ENCODE results near the gene SOHLH1.

Gene SOHLH1

DNA sequence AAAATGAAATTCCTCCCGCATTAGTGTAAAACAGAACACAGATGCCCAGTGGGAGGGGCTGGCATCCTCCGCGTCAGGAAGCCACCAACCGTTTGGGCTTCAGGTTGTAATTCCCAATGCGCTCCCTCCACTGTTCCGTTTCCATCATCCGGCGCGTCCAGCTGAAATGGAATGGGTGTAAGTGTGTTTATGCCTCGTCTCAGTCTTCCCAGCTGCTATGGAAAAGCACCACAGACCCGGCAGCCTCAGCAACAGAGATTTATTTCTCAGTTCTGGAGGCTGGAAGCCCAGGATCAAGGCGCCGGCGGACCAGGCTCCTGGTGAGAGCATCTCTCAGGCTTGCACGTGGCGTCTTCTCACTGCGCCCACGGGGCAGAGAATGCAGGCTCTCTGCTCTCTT, 23.1 kb upstream of the SOHLH1 start:
- no peak overlapping the region for H3K27ac ChIP-seq
- no peak for DNase-seq (ENCODE audit: low spot score)
- TF ChIP-seq, protein P1, sequence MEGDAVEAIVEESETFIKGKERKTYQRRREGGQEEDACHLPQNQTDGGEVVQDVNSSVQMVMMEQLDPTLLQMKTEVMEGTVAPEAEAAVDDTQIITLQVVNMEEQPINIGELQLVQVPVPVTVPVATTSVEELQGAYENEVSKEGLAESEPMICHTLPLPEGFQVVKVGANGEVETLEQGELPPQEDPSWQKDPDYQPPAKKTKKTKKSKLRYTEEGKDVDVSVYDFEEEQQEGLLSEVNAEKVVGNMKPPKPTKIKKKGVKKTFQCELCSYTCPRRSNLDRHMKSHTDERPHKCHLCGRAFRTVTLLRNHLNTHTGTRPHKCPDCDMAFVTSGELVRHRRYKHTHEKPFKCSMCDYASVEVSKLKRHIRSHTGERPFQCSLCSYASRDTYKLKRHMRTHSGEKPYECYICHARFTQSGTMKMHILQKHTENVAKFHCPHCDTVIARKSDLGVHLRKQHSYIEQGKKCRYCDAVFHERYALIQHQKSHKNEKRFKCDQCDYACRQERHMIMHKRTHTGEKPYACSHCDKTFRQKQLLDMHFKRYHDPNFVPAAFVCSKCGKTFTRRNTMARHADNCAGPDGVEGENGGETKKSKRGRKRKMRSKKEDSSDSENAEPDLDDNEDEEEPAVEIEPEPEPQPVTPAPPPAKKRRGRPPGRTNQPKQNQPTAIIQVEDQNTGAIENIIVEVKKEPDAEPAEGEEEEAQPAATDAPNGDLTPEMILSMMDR (conservative IDR thresholded peaks at IDR 0.05; ENCODE audit: low read depth) = no peak
- ChIA-PET POLR2A (ENCODE audit: low non-redundant PET) (no interaction called here), CTCF (no interaction called here)

DNA sequence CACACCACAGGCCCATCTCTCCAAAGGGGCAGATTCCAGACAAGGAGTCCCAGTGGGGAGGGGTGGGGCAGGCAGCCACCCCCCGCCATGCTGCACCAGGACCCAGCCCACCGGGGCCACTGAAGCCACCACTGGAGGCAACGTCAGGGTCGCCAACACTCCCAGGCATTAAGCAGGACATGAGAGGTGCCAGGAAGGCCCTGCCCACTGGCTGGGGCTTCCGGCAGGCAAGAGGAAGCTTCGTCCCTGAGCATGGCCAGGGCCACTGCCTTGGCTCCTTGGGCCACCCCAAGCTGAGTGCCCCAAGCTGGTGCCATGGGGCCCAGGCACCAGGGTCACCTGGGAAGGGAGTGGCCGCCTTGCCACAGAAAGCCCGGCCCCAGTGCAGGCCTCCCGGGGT, 20.2 kb upstream of the SOHLH1 start:
- TF ChIP-seq, protein P1 (conservative IDR thresholded peaks at IDR 0.05; ENCODE audit: low read depth) = no peak
- ChIA-PET POLR2A (ENCODE audit: low non-redundant PET) (no interaction called here), CTCF (no interaction called here)
- DNase-seq (ENCODE audit: low spot score) = no peak
- H3K27ac ChIP-seq = no peak overlapping the region

DNA sequence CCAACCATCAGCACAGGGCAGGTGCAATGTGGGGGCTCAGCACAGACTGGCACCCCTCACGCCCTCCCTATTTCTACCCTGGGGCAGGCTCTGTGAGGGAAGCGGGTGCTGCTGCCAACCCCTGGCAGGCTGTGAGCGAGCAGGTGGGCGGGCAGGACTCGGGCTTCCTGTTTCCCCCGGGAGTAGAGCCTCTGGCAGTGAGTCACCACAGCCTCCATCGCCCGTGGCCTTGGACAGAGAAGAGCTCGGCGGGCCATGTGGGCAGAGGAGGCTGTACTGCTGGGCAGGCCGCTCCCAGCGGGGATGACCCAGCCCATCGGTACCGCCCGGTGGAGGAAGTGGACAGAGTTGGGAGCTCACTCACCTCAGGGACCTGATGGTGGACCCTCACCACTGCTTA, 19.3 kb upstream of the SOHLH1 start:
- peak; percentile 45 for DNase-seq (ENCODE audit: low spot score)

DNA sequence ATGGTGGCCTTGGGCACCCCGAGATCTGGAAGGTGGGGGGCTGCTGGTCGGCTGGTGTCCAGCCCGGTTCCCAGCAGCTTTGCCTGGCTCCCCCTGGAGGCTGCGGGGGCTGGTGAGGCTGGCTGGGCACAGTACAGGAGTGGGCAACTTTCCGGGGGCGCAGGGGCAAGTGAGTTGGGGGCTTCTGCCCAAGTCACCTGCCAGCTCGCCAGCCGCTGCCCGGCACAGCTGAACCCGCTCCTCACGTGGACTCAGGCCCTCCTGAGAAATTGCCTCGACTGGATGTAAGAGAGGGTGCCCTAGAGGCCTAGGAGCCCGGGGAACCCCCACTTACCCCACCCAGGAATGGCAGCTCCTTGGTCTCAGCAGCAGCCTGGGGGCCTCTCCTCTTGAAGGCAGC, 18.1 kb upstream of the SOHLH1 start:
- TF ChIP-seq, protein P1 (conservative IDR thresholded peaks at IDR 0.05; ENCODE audit: low read depth) = no peak
- ChIA-PET CTCF (interaction anchor here (0.6 kb wide), 1 partner anchor 8 kb away, joined by 3 read pairs; no protein-coding TSS in a partner anchor), POLR2A (ENCODE audit: low non-redundant PET) (no interaction called here)
- DNase-seq (ENCODE audit: low spot score) = no peak
- H3K27ac ChIP-seq = no peak overlapping the region

More for the DNA sequence above, 19.3 kb upstream of the SOHLH1 start:
- H3K27ac ChIP-seq = no peak overlapping the region
- TF ChIP-seq, protein P1 (conservative IDR thresholded peaks at IDR 0.05; ENCODE audit: low read depth) = no peak
- POLR2A ChIA-PET (ENCODE audit: low non-redundant PET) = no interaction called here
- CTCF ChIA-PET = no interaction called here

DNA sequence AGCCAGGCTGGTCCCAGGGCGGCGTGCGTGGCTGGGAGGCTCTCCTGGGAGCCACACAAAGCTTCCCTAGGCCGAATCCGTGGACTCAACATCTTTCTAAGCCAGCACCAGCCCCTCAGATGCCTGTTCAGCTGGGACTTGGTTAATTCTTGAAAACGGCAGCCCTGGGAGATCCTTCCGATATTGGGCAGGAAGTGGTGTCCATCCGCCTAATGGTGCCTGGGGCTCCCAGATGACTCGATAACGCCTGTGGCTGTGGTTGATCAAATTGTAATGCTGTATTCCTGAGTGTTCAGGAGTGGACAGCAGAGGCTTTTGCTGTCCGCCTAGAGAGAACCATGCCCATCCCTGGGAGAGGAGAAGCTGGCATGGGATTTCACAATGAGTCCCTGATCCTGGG, 16.8 kb upstream of the SOHLH1 start:
- CTCF ChIA-PET = interaction anchor here (0.5 to 1.0 kb wide), 2 partner anchors 10 to 254 kb away, joined by 3 read pairs; no protein-coding TSS in a partner anchor
- DNase-seq (ENCODE audit: low spot score) = no peak
- no peak overlapping the region for H3K27ac ChIP-seq
- POLR2A ChIA-PET (ENCODE audit: low non-redundant PET) = no interaction called here
- TF ChIP-seq, protein P1 (conservative IDR thresholded peaks at IDR 0.05; ENCODE audit: low read depth) = no peak

DNA sequence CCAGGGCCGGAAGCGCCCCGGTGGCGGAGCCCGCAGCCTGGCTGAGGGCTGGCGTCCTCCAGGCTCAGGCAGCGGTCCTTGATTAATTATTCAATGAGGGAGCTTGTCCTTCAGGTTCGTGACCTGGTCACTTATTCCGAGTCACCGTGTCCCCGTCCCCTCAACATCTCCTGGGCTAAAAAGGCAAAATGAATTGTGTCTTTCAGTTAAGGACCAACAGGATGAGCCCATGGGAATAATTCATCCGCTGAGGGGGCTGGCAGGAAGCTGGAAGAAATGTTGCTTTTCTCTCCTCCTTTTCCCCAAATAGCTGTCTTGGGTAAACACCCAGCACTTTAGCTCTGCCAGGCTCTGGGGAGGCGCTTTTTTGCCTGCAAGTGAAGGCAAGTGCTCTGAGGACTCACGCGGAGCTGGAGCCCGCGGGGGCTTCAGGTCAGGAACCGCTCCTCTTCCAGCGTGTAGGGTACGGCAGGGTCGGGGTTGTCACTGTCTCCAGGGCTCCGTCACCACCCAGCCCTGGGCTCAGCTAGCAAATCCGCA, 15.8 kb upstream of the SOHLH1 start:
- POLR2A ChIA-PET (ENCODE audit: low non-redundant PET) = no interaction called here
- CTCF ChIA-PET = interaction anchor here (0.6 to 1.2 kb wide), 2 partner anchors 33 to 83 kb away, joined by 5 to 6 read pairs; no protein-coding TSS in a partner anchor
- TF ChIP-seq, protein P1 (conservative IDR thresholded peaks at IDR 0.05; ENCODE audit: low read depth) = no peak
- DNase-seq (ENCODE audit: low spot score) = no peak
- no peak overlapping the region for H3K27ac ChIP-seq
